MCF 10A (cell line): ENCODE data around the gene GPR39. TPM values are rescaled to one million over a fixed set of nuclear protein-coding genes. Genes with fewer than 3 reads are reported as not detected.
A peak's percentile ranks its signal among the peaks of the same experiment; 100 is the strongest.

ENCODE experiments used
- BruUV-seq: library from RNA; stranded (reverse); fragments of 400-500 nt; replicated peaks from 2 replicates; lab custom pipeline; 2021; lab: Mats Ljungman, UMichigan
- CTCF ChIA-PET: fragments of 300-600 bp; sonication (Branson Sonifier 250); formaldehyde crosslinking; extraction: SDS; loops from one replicate; lab custom pipeline; 2021; ENCODE audit warnings: antibody characterized with exemption, inconsistent platforms; lab: Yijun Ruan, JAX
- POLR2A ChIA-PET: fragments of 300-600, 350-650 bp; sonication (Branson Sonifier 250); formaldehyde crosslinking; extraction: SDS; loops from one replicate; lab custom pipeline; 2020; ENCODE audit warnings: antibody characterized with exemption, inconsistent platforms; lab: Yijun Ruan, JAX
- DNase-seq: peaks from one replicate; pipeline ENCODE4 v3.0.0-alpha.2; 2018; ENCODE audit not compliant: unreplicated experiment
- H3K27ac Mint-ChIP-seq: one replicate; pipeline ENCODE4 v1.8.0; 2022; ENCODE audit warnings: mild to moderate bottlenecking, low read depth, mixed read lengths; ENCODE audit not compliant: unreplicated experiment
- H3K27me3 Mint-ChIP-seq: one replicate; pipeline ENCODE4 v1.8.0; 2022; ENCODE audit warnings: mixed read lengths; ENCODE audit not compliant: insufficient read depth, unreplicated experiment
- H3K36me3 Mint-ChIP-seq: one replicate; pipeline ENCODE4 v1.8.0; 2022; ENCODE audit warnings: mild to moderate bottlenecking, moderate library complexity, mixed read lengths; ENCODE audit not compliant: insufficient read depth, unreplicated experiment
- H3K4me1 Mint-ChIP-seq: one replicate; pipeline ENCODE4 v1.8.0; 2022; ENCODE audit warnings: mixed read lengths; ENCODE audit not compliant: insufficient read depth, unreplicated experiment
- H3K4me3 Mint-ChIP-seq: one replicate; pipeline ENCODE4 v1.8.0; 2022; ENCODE audit warnings: mild to moderate bottlenecking, moderate library complexity, mixed read lengths; ENCODE audit not compliant: unreplicated experiment
- H3K9me3 Mint-ChIP-seq: one replicate; pipeline ENCODE4 v1.8.0; 2022; ENCODE audit warnings: mixed read lengths; ENCODE audit not compliant: unreplicated experiment
- CTCF ChIP-seq: fragments of 200-600 bp; IDR thresholded peaks from one replicate; pipeline ENCODE4 v1.8.0; 2022; ENCODE audit warnings: antibody characterized with exemption, mild to moderate bottlenecking; ENCODE audit not compliant: unreplicated experiment
- intact Hi-C: fragments of 100-400 bp; cut with micrococcal nuclease; formaldehyde crosslinking; loops from 2 replicates; pipeline ENCODE4 v1.14.1; 2022
- total RNA-seq: library from RNA; stranded (reverse); gene quantifications from 2 replicates; pipeline ENCODE4 v1.2.3, GENCODE V29; 2022

GPR39 gene
- total RNA-seq, 1 experiment from 2014 or later, result 7.2 TPM

DNA sequence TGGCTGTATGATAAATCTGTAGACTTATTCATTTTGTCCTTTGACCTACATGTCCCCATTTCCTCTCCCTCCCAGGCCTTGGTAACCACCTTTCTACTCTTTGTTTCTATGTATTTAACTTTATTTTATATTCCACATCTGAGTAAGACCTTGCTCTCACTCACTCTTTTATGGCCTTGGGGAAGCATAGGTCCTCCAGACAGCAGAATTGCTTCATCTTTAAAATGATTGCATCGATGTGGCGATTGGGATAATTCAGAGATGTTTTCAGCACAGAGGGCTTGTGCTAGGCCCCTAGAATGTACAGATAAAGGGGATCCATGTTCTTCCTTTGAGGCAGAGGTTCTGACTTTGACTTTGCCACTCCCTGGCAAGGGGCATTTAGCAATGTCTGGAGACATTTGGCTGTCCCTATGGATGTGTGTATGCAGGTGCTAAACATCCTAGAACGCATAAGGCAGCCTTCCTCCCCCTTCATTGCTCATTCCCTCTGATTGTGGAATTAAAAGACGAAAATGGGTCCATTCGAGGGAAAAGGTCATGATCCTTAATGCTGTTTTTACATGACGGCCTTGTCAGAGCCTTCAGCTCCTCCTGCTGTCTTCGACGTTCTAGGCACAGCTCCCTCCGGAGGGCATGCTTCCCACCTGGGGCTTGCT is 1.2 kb upstream of the GPR39 start:
- BruUV-seq, result no TSS peak
- peak; percentile 45 for DNase-seq
- Mint-ChIP-seq H3K36me3 (peaks cover 4% of the 10 kb centered on the region), H3K9me3 (no peaks in the 10 kb centered on the region), H3K27ac (peak overlapping the region; percentile 91), H3K4me1 (peaks cover 42% of the 10 kb centered on the region), H3K4me3 (peak overlapping the region; percentile 78), H3K27me3 (no peaks in the 10 kb centered on the region)
- intact Hi-C loops, result no loop called here
- no peak for TF ChIP-seq CTCF
- POLR2A ChIA-PET, result interaction anchor here (1.0 to 1.9 kb wide), 5 partner anchors 15 to 133 kb away, joined by 3 to 34 read pairs (median 7); no protein-coding TSS in a partner anchor
- CTCF ChIA-PET, result interaction anchor here (0.6 to 1.8 kb wide), 8 partner anchors 10 to 1261 kb away, joined by 3 to 8 read pairs (median 4); no protein-coding TSS in a partner anchor

DNA sequence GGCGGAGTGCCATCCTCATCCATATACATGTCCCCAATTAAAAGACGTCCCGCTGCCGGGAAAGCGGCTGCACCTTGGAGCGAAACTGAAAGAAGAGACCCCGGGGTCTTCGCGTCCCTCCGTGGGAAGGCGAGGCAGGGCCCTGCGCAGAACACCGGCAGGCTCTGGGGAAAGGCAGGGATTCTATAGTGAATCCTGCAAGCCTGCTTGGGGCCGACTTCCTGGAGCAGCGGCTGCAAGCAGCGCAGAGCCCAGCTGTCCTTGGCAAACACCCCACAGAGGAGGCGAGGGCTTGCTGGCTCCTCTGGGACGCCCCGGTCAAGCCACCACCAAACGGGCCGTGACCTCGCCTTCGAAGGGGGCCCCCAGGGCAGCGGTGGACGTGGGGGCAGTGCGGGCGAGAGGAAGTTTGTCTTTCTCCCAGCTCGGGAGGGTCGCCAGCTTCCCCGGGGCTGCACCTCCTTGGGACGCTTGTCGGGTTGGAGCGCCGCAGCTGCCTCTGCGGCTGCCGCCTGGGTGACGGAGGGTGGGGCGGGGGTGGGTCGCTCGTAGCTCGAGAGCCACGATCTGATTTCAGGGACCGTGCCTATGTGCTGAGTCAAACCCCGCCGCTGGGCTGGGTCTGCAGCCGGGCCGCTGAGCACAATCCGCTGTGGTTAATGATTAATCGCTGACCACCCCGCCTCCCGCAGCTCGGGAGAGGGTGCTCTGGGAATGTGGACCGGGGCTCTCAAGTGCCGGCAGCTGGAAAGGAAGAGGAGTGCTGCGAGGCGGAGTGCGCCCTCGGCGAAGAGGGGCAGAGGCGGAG is 486 bp upstream of the GPR39 start:
- Mint-ChIP-seq H3K4me1 (peaks cover 42% of the 10 kb centered on the region), H3K4me3 (peak overlapping the region; percentile 78), H3K27ac (peak overlapping the region; percentile 91), H3K9me3 (no peaks in the 10 kb centered on the region), H3K36me3 (peaks cover 4% of the 10 kb centered on the region), H3K27me3 (no peaks in the 10 kb centered on the region)
- peak; percentile 98 for DNase-seq
- intact Hi-C loops, result loop anchor here (1.0 to 2.0 kb wide), 4 partner anchors 16 to 67 kb away; no protein-coding TSS in a partner anchor
- TF ChIP-seq CTCF, result no peak
- ChIA-PET POLR2A (interaction anchor here (0.8 to 1.9 kb wide), 7 partner anchors 12 to 1311 kb away, joined by 3 to 34 read pairs (median 5); partner anchors contain the start of gene PLEKHB2), CTCF (interaction anchor here (0.6 to 1.8 kb wide), 11 partner anchors 10 to 1262 kb away, joined by 3 to 8 read pairs (median 4); no protein-coding TSS in a partner anchor)
- BruUV-seq, result TSS peak; percentile 76

GRCh38 chr2:132417430-132418035 is 928 bp downstream of the GPR39 start:
- intact Hi-C loops, result loop anchor here (2.0 kb wide), 1 partner anchor 31 kb away; no protein-coding TSS in a partner anchor
- no peak for DNase-seq
- TF ChIP-seq CTCF, result no peak
- H3K9me3 Mint-ChIP-seq, result no peaks in the 10 kb centered on the region
- H3K27me3 Mint-ChIP-seq, result no peaks in the 10 kb centered on the region
- no TSS peak for BruUV-seq
- CTCF ChIA-PET, result interaction anchor here (0.6 to 1.8 kb wide), 3 partner anchors 16 to 130 kb away, joined by 3 to 5 read pairs (median 3); no protein-coding TSS in a partner anchor
- peak overlapping the region; percentile 78 for H3K4me3 Mint-ChIP-seq
- POLR2A ChIA-PET, result interaction anchor here (1.2 to 4.4 kb wide), 4 partner anchors 13 to 22 kb away, joined by 3 to 18 read pairs (median 9); no protein-coding TSS in a partner anchor
- H3K27ac Mint-ChIP-seq, result peak overlapping the region; percentile 91
- H3K4me1 Mint-ChIP-seq, result peaks cover 53% of the 10 kb centered on the region
- H3K36me3 Mint-ChIP-seq, result peaks cover 4% of the 10 kb centered on the region
